HG03280 (cell line): ENCODE measurements around the gene TMEM163.
"Not testable (repeated sequence)": the region's sequence is repeated elsewhere in the genome, so short reads cannot be mapped to it uniquely, and the experiment has no call there.

ENCODE experiments used
- ATAC-seq: cut with Tn5 transposase; IDR thresholded peaks from one replicate; pipeline ENCODE4 v1.9.1; 2021; ENCODE audit warnings: mild to moderate bottlenecking, moderate library complexity; ENCODE audit not compliant: unreplicated experiment

The TMEM163 gene

GRCh38 chr2:134499307-134499926, 219.4 kb downstream of the TMEM163 start:
- ATAC-seq = no peak

- no peak for ATAC-seq
Observed at GRCh38 chr2:134498654-134499053, 220.1 kb downstream of the TMEM163 start.

GRCh38 chr2:134493797-134494196, 225.0 kb downstream of the TMEM163 start:
- no peak for ATAC-seq

- ATAC-seq = no peak
Observed at GRCh38 chr2:134491771-134492441, 226.9 kb downstream of the TMEM163 start.

- no peak for ATAC-seq
Observed at GRCh38 chr2:134491022-134491421, 227.8 kb downstream of the TMEM163 start.

- no peak for ATAC-seq
Observed at GRCh38 chr2:134490559-134490958, 228.2 kb downstream of the TMEM163 start.

GRCh38 chr2:134489732-134490384, 228.9 kb downstream of the TMEM163 start:
- ATAC-seq = no peak

- no peak for ATAC-seq
Observed at GRCh38 chr2:134482766-134483340, 235.9 kb downstream of the TMEM163 start.

- no peak for ATAC-seq
Observed at GRCh38 chr2:134482131-134482723, 236.6 kb downstream of the TMEM163 start.

- ATAC-seq = no peak
Observed at GRCh38 chr2:134479696-134480330, 239.0 kb downstream of the TMEM163 start.

GRCh38 chr2:134476982-134477381, 241.8 kb downstream of the TMEM163 start:
- ATAC-seq = not testable (repeated sequence)

GRCh38 chr2:134470561-134471168, 248.1 kb downstream of the TMEM163 start:
- ATAC-seq = no peak

GRCh38 chr2:134469516-134470115, 249.2 kb downstream of the TMEM163 start:
- no peak for ATAC-seq

GRCh38 chr2:134468776-134469175, 250.0 kb downstream of the TMEM163 start:
- no peak for ATAC-seq

GRCh38 chr2:134468164-134468563, 250.6 kb downstream of the TMEM163 start:
- no peak for ATAC-seq

- no peak for ATAC-seq
Observed at GRCh38 chr2:134466141-134466540, 252.7 kb downstream of the TMEM163 start.

- no peak for ATAC-seq
Observed at GRCh38 chr2:134465228-134466105, 253.3 kb downstream of the TMEM163 start.

GRCh38 chr2:134463699-134464022, 255.1 kb downstream of the TMEM163 start:
- no peak for ATAC-seq
